CD1c-positive myeloid dendritic cell (primary cell): Measurements from ENCODE around the gene NANOS1.

Source experiments
- DNase-seq: peaks from one replicate; pipeline ENCODE4 v3.0.0-alpha.2; 2016; ENCODE audit errors: extremely low spot score

The NANOS1 gene, protein sequence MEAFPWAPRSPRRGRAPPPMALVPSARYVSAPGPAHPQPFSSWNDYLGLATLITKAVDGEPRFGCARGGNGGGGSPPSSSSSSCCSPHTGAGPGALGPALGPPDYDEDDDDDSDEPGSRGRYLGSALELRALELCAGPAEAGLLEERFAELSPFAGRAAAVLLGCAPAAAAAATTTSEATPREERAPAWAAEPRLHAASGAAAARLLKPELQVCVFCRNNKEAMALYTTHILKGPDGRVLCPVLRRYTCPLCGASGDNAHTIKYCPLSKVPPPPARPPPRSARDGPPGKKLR

GRCh38 chr10:119029613-119030420, at the start of gene NANOS1:
TSS of gene NANOS1 (plus strand) at chr10:119029714. CDS start at chr10:119029802, 88 bp downstream.
- no peak for DNase-seq

- no peak for DNase-seq
These were observed 49.2 kb upstream of the NANOS1 start for GRCh38 chr10:118980135-118980865.

- DNase-seq = no peak
These were observed 48.6 kb upstream of the NANOS1 start for GRCh38 chr10:118980870-118981269.

DNA sequence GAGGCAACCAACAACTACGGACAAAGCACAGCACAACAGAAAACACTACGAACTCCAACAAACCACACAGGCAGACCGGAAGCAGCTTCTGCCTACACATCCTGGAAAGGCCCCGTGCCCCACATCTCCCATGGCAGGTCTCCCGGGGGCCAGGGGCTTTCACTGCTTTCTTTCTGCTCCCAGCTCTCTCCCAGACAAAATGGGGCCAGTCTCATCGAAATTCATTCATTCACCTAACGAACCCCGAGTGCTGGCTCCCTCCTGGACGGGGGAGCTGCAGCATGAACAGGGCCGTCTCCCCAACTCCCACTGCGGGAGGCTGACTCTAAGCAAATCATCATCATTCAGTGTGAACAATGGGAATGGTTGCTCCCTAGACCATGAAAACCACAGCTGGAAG, 47.6 kb upstream of the NANOS1 start:
- no peak for DNase-seq

- no peak for DNase-seq
These were observed 47.1 kb upstream of the NANOS1 start for GRCh38 chr10:118982366-118982765.

DNA sequence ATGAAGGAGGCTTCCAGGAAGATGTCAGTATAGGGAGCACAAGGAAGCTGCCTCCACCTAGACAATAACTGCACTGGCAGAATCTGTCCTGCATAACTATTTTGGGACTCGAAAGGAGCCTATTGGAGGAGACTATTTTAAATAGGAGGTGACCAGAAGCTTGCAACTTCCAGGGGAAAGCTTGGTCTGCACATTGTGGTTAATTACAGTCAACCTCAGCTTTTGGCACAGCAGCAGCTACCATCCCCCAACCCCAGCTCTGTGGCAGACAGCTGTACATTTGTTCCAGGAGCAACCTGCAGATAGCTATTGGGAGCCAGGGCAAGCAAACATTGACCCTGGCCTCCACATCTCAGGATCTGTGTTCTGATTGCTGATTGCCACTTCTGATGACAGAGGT, 46.3 kb upstream of the NANOS1 start:
- no peak for DNase-seq

GRCh38 chr10:118985576-118985975, 43.9 kb upstream of the NANOS1 start:
- DNase-seq = no peak

- no peak for DNase-seq
These were observed 42.4 kb upstream of the NANOS1 start for GRCh38 chr10:118986815-118987790.

DNA sequence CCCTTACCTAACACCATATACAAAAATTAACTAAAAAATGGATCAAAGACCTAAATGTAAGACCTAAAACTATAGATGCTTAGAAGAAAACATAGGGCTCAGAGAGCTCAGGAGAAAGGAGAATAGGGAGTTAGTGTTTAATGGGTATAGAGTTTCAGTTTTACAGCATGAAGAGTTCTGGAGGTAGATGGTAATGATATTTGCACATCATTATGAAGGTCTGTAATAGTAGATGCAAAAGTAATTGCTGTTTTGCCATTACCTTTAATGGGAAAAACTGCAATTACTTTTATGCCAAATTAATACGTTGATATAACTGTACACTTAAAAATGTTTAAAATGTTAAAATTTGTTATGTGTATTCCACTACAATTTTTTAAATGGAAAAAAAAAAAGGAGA, 39.2 kb upstream of the NANOS1 start:
- no peak for DNase-seq

DNA sequence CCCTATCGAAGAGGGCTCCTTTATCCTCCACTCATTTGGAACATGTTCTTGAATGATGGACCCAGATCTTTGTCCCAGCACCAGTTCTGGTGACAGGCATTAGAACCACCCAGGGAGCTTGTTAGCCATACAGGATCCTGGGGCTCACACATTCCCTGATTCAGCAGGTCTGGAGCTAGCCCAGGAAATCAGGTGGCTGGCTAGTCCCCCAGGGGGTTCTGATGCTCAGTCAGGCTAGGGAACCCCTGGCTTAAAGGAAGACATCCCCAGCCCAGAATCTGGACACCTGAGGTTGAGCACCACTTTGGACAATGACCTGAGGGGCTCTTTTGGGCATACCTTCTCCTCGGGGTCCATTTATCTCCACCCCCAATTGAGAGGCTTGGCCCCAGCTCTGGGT, 37.0 kb upstream of the NANOS1 start:
- no peak for DNase-seq

DNA sequence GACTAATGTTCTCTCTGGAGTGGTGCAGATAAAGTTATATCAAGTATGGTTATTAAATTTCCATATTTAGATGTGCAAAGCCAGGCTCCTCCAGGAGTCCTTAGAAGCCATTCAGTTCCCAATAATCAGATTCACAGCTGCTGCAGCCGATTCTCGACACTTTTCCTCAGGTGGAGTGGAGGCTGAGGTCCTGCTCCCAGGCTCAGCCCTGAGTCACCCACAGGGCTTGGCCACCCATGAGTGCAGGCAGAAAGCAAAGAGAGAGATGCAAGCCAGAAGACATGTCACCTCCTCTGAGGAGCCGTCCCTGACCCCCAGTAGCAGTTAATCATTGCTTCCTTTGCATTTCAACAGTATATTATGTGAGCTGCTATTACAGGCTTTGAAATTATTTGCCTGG, 36.3 kb upstream of the NANOS1 start:
- DNase-seq = no peak

DNA sequence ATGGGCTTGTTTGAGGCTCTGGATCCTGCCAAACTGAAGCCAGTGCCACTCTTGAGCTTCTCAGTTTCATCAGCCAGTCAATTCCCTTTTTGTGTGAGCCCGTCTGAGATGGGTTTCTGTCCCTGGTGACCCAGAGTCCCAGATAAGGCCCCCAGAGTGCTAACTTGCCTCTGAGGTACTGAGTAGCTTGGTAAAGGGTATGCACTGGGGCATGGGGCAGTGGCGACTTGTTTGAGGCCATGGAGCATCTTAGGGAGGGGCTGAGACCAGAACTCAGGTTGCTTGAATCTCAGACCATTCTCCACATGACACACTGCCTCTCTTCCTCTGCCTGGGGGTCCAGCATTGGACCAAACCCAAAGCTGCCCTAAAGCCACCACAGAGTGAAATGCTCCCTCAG, 35.2 kb upstream of the NANOS1 start:
- no peak for DNase-seq

- no peak for DNase-seq
These were observed 33.8 kb upstream of the NANOS1 start for GRCh38 chr10:118995739-118996138.

GRCh38 chr10:118997379-118997778, 32.1 kb upstream of the NANOS1 start:
- DNase-seq = no peak

DNA sequence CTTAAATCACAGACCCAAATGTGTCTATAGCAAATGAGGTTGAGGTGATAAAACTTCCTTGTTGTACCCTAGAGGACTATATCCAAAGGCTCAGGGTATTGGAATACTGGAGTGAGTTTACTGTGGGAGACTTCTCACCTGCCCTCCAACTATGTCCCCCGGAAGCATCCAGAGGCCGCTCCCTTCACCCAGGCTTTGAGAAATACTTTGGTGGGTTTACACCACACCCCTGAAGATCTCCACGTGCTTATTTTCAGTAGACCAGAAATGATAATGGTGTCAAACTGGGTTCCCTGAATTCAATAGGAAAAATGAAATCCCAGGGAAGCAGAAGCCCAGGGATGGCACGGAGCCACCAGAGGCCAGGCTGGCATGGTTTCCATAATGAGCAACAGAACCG, 31.3 kb upstream of the NANOS1 start:
- no peak for DNase-seq

DNA sequence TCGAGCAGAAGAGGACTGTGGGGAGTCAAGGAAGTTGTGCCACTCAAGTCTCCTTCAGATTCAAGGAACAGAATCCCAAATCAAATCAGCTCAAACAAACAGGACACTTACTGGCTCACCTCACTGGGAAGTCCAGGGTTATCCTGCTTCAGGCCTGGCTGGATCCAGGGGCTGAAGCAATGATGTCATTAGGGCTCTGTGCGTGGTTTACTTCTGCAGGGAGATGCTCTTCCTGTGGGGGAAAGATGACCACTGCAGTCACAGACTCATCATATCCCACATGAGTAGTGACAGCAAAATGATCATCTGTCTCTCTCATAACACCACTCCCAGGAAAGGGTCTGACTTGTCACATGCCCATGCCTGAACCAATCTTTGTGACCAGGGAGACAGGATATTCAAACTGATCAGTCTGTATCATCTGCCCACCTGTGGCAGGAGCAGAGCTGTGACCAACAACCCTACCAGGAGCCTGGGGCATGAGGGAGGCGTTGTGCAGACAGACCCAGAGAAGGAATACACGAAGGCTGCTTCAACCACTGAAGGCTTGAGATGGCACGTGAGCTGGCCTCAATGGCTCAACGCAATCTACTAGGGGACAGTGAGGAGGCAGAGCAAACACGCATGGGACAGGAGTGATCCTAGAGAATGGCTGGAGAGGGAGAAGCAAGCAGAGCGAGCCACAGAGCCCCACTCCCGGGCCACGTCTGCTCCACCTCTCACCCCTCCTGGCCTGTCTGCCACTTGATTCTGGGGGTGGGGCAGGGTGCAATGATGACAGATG, 27.6 kb upstream of the NANOS1 start:
- no peak for DNase-seq

DNA sequence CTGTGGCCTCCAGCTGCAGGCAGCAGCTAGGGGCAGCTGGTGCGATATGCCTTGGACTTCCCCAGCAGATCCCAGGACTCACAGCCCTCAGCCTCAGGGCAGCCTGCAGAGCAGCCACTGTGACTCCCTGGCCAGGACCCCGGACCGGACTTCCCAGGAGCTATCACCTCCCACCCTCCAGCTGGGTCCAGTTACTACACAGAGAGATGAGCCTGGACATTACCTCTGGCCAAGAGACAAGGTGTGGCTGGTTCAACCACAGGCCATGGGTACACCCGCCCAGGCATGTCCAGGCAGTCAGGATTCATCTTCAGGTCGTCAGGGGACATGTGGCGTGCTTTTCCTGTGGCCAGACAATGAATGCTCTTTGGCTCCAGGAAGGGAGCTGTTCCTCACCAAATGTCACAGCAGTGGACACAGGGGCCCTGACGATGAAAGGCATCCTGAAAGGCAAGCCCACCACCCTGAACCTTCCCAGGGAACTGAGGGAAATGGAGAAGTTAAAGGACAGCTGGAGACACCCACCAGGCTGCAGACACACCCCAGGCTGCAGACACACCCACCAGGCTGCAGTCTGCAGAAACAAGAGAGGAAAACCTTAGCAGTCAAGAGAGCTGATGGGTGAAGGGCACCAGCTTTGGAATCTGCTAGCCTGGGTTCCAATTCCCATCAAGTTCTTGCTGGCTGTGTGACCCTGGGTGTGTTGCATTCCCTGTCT, 25.8 kb upstream of the NANOS1 start:
- no peak for DNase-seq

DNA sequence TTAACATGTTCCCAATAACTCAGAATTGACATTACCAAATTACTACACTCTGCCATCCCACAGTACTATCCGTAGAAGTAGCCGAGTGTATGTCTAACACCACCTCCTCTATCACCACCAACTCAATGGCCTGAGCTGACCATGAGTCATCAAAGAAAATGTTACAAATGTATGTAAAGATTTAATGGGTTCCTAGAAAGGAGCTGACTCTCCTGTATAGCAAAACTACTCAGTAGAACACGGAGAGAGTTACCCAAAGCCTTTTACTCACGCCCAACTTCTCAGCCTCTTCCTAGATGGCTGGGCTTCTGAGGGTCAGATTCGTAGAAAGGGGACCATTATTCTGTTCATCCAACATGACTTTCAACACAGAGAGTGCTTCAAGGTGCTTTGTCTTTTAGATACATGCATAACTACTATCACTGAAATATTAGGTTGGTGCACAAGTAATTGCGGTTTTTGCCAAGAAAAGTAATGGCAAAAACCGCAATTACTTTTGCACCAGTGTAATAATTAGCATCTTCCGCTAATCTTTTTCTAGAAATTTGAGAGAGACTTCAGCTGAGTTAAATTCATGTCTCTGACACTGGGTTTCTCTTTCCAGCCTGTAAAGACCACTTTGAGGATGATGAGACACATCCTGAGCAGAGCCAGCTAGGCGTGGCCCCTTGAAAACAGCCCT, 24.0 kb upstream of the NANOS1 start:
- DNase-seq = no peak

DNA sequence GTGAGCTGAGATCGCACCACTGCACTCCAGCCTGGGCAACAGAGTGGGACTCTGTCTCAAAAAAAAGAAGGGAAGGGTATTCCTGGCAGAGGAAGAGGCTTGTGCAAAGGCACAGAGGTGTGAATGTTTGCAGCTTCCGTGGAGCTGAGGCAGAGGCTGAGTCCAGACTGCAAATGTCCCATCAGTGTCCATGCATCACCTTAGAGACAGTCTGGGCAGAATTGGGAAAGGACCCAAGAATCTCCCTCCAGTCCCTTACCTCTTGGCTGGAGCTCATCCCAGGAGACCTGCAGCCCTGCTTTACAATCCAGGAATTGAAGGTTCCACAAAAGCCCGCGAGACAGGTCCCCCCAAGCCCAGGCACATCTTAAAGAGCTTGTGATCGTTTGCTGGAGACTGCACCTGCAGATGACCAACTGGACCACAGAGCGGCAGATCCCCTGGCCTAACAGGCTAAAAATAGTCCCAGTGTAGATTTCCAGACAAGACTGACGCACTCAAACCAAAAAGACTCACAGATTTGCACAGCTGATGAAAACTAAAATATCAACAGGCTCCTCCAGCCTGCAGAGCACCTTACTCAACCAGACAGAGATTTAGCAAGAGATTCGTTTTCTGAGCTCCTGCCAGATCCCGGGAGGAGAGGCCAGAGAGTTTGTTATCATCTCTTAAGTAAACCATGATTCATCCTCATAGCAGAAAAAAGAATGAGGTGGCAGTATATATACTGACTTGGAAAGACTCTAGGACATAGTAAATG, 22.9 kb upstream of the NANOS1 start:
- DNase-seq = no peak
